ENCODE measurements around the gene ADGRV1. TPM values are rescaled to one million over a fixed set of nuclear protein-coding genes. Genes with fewer than 3 reads are reported as not detected.

Gene ADGRV1
- polyA plus RNA-seq, 1 donor from 2014 or later, result 3.7 TPM

GRCh38 chr5:91123291-91123690 lies 564.7 kb downstream of the ADGRV1 start:
- Histone ChIP-seq H3K36me3 (ENCODE audit: insufficient read depth, low read length) (no peaks in the 10 kb centered on the region), H4K20me1 (ENCODE audit: insufficient read depth) (no peaks in the 10 kb centered on the region), H3K4me3 (ENCODE audit: low read length) (no peak overlapping the region), H3F3A (ENCODE audit: insufficient read depth, low read length, poor library complexity, severe bottlenecking) (no peaks in the 10 kb centered on the region), H3K4me2 (ENCODE audit: low read length) (no peak overlapping the region), H3K27me3 (ENCODE audit: insufficient read depth, low read depth, low read length) (no peaks in the 10 kb centered on the region), H3K9me3 (ENCODE audit: low read length) (no peaks in the 10 kb centered on the region), H2AFZ (ENCODE audit: low read depth, low read length) (no peak overlapping the region), H3K9ac (ENCODE audit: low read length) (no peak overlapping the region), H3K27ac (ENCODE audit: low read length) (no peak overlapping the region), H3K79me2 (replicated peaks; ENCODE audit: insufficient read depth, low read length) (no peaks in the 10 kb centered on the region), H3K9me2 (ENCODE audit: insufficient read depth, low read length) (no peaks in the 10 kb centered on the region)
- TF ChIP-seq RAD21 (conservative IDR thresholded peaks at IDR 0.05) (no peak), EP300 (conservative IDR thresholded peaks at IDR 0.05; ENCODE audit: poor library complexity, severe bottlenecking) (no peak), MXI1 (conservative IDR thresholded peaks at IDR 0.05; ENCODE audit: poor library complexity, severe bottlenecking) (no peak), CTCF (IDR thresholded peaks at IDR 0.05; ENCODE audit: poor library complexity, severe bottlenecking) (no peak), SMC3 (conservative IDR thresholded peaks at IDR 0.05; ENCODE audit: poor library complexity) (no peak), REST (IDR thresholded peaks at IDR 0.05; ENCODE audit: borderline replicate concordance) (no peak), POLR2AphosphoS5 (IDR thresholded peaks at IDR 0.05) (no peak)

- H3K9me3 ChIP-seq (ENCODE audit: low read length), result no peaks in the 10 kb centered on the region
- H3K27ac ChIP-seq (ENCODE audit: low read length), result no peak overlapping the region
- H3K9ac ChIP-seq (ENCODE audit: low read length), result no peak overlapping the region
- no peaks in the 10 kb centered on the region for H3K27me3 ChIP-seq (ENCODE audit: insufficient read depth, low read depth, low read length)
- no peaks in the 10 kb centered on the region for H3K79me2 ChIP-seq (replicated peaks; ENCODE audit: insufficient read depth, low read length)
- no peak for TF ChIP-seq MXI1 (conservative IDR thresholded peaks at IDR 0.05; ENCODE audit: poor library complexity, severe bottlenecking)
- H3K4me3 ChIP-seq (ENCODE audit: low read length), result no peak overlapping the region
- no peak overlapping the region for H2AFZ ChIP-seq (ENCODE audit: low read depth, low read length)
- H3K4me2 ChIP-seq (ENCODE audit: low read length), result no peak overlapping the region
- no peaks in the 10 kb centered on the region for H3K9me2 ChIP-seq (ENCODE audit: insufficient read depth, low read length)
- no peaks in the 10 kb centered on the region for H3K36me3 ChIP-seq (ENCODE audit: insufficient read depth, low read length)
- H3F3A ChIP-seq (ENCODE audit: insufficient read depth, low read length, poor library complexity, severe bottlenecking), result no peaks in the 10 kb centered on the region
- H4K20me1 ChIP-seq (ENCODE audit: insufficient read depth), result no peaks in the 10 kb centered on the region
Measured at GRCh38 chr5:91123901-91124300, 565.3 kb downstream of the ADGRV1 start.

- Histone ChIP-seq H3K4me2 (ENCODE audit: low read length) (no peak overlapping the region), H3K9me3 (ENCODE audit: low read length) (no peaks in the 10 kb centered on the region), H3K27ac (ENCODE audit: low read length) (no peak overlapping the region)
Measured at GRCh38 chr5:91125916-91126315, 567.3 kb downstream of the ADGRV1 start.

More at GRCh38 chr5:91125916-91126315, 567.3 kb downstream of the ADGRV1 start:
- Histone ChIP-seq H3K9me2 (ENCODE audit: insufficient read depth, low read length) (no peaks in the 10 kb centered on the region), H3K27me3 (ENCODE audit: insufficient read depth, low read depth, low read length) (no peaks in the 10 kb centered on the region), H3K36me3 (ENCODE audit: insufficient read depth, low read length) (no peaks in the 10 kb centered on the region), H3K9ac (ENCODE audit: low read length) (no peak overlapping the region), H2AFZ (ENCODE audit: low read depth, low read length) (no peak overlapping the region), H4K20me1 (ENCODE audit: insufficient read depth) (no peaks in the 10 kb centered on the region), H3K4me3 (ENCODE audit: low read length) (no peak overlapping the region), H3K79me2 (replicated peaks; ENCODE audit: insufficient read depth, low read length) (no peaks in the 10 kb centered on the region), H3F3A (ENCODE audit: insufficient read depth, low read length, poor library complexity, severe bottlenecking) (no peaks in the 10 kb centered on the region)
- no peak for TF ChIP-seq REST (IDR thresholded peaks at IDR 0.05; ENCODE audit: borderline replicate concordance)
- TF ChIP-seq RAD21 (conservative IDR thresholded peaks at IDR 0.05), result no peak
- no peak for TF ChIP-seq POLR2AphosphoS5 (IDR thresholded peaks at IDR 0.05)
- TF ChIP-seq MXI1 (conservative IDR thresholded peaks at IDR 0.05; ENCODE audit: poor library complexity, severe bottlenecking), result no peak
- no peak for TF ChIP-seq TAF1 (IDR thresholded peaks at IDR 0.05; ENCODE audit: low read depth)
- no peak for TF ChIP-seq EZH2 (IDR thresholded peaks at IDR 0.05; ENCODE audit: borderline replicate concordance, insufficient read depth, low read length, poor library complexity, severe bottlenecking)
- TF ChIP-seq SMC3 (conservative IDR thresholded peaks at IDR 0.05; ENCODE audit: poor library complexity), result no peak
- TF ChIP-seq EP300 (conservative IDR thresholded peaks at IDR 0.05; ENCODE audit: poor library complexity, severe bottlenecking), result no peak
- TF ChIP-seq CTCF (IDR thresholded peaks at IDR 0.05; ENCODE audit: poor library complexity, severe bottlenecking), result no peak

Measured in neural cell (in vitro differentiated cells).